KBM-7 (cell line): ENCODE results near the gene SLC22A17.
A peak's percentile ranks its signal among the peaks of the same experiment; 100 is the strongest.
"Not testable (repeated sequence)": the region's sequence is repeated elsewhere in the genome, so short reads cannot be mapped to it uniquely, and the experiment has no call there.

ENCODE experiments used
- DNase-seq: peaks from one replicate; pipeline ENCODE4 v3.0.0-alpha.2; 2015
- in situ Hi-C: fragments of 300-500 bp; cut with MboI; formaldehyde crosslinking; loops from 2 replicates; pipeline ENCODE4 v1.14.3; 2020; ENCODE audit warnings: low sequenced_read_pairs, low pct_unique_long_range_greater_than_20kb, mixed read lengths

Gene SLC22A17

DNA sequence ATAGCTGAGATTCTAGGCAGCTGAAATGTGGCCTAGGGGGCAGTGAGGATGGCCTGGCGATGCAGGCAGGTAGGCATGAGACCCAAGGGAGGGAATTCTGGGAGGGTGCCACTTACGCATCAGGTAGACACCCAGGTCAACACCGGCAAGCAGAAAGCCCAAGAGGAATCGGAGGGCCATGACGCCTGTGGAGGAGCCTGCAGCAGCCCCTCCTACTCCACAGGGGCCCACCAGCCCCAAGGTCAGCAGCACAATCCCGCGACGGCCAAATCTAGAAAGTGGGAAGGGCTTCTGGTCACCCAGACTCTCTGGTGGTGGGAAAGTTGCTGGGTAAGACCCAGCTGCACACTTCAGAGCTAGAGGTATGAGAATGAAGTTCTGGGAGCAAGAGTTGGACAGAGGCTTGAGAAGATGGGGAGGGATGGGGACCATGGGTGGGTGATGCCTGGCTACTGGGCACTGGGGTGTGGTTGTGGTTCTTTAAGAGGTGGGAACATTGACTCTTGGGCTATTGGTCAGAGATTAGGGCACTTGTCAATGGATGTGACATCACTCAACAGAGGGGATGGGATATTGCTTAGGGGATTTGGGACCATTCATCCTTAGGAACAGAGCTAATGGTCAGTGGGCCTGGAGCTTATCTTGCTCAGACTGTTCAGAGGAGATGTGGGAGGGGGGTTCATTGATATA is 3.4 kb downstream of the SLC22A17 start:
- in situ Hi-C loops, result no loop called here
- DNase-seq, result no peak

DNA sequence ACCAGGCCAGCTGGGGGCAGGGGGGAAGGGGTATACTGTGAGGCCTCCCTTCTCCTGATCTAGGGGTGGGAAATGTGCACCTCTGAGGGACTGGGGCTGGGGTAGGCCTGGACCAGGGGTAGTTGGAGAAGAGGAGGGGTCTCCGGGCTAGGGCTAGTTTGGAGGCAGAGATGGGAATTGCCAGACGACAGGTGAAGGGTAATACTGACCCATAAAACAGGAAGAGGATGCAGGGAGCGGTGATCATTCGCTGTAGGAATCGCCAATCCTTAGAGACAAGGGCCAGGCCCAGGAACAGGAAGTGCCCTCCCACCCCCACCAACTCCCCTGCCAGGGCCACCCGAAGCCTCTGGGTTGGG is 4.4 kb downstream of the SLC22A17 start:
- DNase-seq, result no peak
- in situ Hi-C loops, result no loop called here

DNA sequence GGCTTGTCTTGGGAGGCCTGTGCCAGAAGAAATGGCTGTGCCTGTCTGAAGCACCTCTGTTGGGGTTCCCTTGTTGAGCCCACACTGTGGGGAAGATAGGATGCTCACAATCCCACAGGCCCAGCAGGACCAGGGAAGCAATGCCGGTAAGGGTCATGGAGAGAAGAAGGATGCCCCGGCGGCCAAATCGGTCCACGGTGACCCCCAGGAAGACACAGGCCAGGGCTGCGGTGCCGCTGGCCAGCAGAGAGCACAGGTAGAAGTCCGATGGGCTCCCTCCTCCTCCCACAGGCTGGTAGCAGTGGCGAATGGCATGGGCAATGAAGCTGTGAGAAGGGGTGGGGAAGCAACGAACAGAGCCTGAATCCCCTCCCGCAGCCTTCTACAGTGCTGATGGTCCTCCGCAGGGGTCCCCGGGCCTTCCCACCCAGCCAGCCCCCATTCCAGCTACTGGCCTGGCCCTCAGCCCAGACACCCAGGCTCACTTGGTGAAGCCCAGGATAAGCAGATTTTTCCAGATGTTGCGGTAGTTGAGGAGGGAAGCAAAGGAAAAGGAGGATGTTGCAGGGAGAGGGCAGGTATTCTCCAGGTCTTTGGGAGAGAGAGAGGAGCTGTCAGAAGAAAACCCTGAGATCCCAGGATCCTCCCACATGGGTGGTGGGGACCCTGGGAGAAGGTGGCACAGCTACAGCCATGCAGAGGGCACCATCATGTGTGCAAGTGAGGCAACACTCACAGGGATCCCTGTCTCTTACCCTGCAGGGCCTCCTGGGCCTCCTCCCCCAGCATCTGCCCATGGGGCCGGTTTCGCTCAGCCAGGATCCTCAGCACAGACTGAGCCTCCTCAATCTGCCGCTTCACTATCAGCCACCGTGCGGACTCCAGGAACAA is 5.0 kb downstream of the SLC22A17 start:
- in situ Hi-C loops, result no loop called here
- DNase-seq, result no peak

DNA sequence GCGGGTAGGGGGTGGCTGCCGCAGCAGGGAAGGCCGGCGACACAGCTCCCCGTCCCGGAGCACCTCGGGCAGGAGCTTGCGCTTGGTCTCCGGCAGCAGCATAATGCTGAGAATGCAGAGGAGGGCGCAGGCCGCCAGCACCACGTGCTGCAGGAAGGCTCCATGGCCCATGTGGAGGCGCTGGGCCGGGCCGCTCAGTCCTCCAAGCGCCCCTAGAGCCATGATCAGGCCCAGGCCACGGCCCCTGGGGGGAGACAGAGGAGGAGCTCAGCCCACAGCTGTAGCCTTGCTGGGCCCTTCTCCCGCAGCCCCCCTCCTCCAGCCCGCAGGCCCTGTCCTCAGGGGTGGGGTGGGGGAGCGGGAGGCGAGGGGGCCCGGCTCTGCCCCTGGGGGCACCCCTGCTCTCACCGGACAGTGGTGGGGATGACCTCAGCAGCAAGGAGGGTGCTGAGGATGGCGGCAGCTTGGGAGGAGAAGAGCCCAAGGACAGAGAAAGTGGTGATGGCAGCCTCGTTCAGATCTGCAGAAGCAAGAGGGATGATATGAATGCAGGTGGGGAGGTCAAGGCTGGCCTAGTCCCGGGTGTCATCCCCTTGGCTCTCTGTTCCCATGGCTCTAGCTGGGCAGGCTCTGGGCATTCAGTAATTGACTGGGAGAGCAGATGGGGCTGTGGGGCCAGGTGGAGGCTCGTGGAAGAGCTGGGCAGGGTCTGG is 5.8 kb downstream of the SLC22A17 start:
- no peak for DNase-seq
- in situ Hi-C loops, result no loop called here

DNA sequence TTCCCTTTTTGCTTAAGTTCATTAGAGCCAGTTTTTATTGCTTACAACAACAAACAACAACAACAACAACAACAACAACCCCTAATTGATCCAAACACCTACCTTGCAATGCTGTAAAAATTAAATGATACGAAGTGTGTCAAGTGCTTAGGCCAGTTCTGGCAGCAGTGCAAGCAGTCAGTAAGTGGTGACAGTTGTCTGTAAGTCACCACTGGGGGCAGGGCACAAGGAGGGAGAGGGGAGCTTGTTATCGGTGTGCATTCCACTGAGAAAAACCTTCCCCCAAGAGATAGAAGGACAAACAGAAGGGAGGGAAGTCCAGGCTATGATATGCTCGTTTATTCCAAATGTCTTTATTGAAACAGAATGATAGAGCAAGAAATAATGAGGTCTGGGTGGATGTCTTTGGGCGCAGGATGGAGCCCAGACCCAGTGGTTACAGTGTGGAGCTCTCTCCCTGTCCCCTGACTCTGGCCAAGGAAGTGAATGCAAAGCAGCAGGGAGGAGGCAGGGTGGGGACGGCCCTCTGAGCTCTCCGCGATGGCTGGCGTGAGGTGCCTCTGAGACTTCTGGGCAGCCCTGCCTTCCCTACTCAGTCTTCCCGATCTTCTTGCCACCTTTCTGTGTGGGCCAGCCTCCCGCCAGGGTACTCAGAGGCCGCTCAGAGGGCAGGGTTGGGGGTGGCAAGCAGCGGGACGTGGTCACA is 6.5 kb downstream of the SLC22A17 start:
- in situ Hi-C loops, result no loop called here
- DNase-seq, result no peak

DNA sequence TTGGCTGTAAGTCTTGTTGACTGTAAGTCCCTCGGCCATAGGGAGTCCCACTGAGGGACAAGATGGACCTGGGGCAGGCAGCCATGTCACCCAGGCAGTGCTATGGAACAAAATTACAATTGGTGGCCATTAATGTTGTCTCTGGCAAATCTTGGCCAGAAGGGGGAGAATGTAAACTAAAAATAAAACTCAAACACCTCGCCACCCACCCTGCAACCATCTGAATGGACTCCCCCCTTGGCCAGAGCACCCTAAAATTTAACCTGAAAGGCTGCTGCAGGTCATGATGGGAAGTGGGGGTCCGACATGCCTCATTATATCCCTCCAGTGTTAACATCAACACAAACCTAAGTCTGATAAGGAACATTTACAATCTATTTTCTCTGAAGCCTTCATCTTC is 8.2 kb downstream of the SLC22A17 start:
- no peak for DNase-seq
- in situ Hi-C loops, result no loop called here

DNA sequence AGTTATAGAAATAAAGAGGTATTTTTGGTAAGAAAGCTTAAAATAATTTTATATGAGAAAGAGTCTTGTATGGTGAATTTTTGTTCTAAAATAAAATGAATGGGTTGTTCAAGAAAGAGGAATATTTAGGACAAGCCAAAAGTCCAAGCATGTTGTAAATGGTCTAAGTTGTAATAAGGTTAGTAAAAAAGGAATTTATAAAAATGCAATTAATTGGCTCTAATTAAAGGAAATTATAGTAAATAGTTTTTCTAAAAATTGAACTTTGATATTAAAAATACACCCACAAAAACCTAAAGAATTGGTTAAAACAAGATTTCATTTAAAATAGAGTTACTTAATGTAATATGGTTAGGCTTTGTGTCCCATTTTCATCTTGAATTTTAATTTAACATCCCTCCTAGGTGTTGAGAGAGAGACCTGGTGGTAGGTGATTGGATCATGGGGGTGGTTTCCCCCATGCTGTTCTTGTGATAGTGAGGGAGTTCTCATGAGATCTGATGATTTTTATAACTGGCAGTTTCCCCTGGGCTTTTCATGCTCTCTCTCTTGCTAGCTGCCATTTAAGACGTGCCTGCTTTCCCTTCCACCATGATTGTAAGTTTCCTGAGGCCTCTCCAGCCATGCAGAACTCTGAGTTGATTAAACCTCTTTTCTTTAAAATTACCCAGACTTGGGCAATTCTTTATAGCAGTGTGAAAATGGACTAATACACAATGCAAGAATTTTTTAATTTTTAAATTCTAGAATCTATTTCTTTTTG is 13.0 kb downstream of the SLC22A17 start:
- no peak for DNase-seq
- in situ Hi-C loops, result no loop called here

DNA sequence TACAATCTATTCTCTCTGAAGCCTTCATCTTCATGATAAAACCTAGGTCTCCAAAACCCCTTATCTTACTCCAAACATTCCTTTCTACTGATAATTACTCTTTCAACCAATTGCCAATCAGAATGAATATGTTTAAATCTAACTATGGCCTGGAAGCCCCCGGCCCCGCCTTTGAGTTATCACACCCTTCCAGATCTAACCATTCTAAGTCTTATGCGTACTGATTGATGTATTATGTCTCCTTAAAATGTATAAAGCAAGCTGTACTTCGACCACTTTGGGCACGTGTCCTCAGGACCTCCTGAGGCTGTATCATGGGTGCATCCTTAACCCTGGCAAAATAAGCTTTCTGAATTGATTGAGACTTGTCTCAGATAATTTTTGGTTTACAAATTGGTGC is 17.1 kb downstream of the SLC22A17 start:
- no peak for DNase-seq
- in situ Hi-C loops, result no loop called here

DNA sequence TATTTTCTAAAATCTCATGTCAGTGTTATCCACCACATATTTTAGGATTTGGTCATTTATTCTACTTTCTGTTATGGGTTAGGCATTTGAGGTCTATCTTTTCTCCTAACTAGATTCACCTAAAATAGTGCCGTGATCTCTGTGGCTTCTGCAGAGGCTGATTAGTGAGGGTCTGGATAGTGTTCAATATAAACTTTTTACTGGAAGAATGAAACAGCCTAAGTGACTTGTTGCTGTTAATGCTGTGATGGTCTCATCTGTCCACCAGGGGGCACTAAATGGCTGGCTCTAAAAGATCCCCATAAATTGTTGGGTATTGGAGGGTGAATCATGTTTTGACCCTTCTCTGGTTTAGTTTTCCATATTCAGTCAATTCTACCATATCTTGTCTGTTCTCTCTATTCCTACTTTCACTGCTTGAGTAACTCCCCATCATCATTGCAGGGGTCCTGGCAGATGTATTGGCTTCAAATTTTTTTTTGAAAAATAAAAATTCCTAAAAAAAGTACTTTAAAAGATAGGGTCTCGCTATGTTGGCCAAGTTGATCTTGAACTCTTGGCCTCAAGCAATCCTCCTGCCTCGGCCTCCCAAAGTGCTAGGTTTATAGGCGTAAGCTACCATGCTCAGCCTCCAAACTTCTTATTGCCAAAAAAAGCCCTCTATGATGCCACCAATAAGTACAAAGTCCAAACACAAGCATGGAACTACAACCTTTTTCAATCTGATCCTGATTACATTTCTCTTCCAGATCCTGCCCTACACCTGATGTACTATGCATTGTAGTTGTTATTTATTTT is 24.5 kb downstream of the SLC22A17 start:
- in situ Hi-C loops, result no loop called here

DNA sequence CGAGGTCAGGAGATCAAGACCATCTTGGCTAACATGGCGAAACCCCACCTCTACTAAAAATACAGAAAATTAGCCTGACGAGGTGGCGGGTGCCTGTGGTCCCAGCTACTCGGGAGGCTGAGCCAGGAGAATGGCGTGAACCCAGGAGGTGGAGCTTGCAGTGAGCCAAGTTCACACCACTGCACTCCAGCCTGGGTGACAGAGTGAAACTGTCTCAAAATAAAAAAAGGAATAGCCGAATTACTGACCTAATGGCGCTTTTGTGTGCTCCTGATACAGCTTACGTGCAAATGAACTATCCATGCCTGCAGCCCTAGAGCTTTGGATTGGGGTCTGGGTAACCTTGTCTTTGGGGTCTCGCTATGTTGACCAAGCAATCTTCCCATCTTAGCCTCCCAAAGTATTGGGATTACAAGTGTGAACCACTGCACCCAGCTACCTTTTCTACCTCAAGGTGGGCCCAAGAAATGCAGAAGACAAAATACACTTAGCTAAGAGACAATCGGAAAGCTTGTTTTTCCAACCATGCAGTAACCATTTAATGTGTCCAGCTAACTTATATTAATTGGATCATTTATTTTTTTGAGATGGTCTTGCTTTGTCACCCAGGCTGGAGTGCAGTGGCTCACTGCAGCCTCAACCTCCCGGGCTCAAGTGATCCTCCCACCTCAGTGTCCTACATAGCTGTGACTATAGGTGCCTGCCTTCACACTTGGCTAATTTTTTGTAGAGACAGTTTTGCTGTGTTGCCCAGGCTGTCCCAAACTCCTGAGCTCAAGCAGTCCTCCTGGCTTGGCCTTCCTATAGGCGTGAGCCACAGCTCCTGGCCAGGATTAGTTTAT is 26.0 kb downstream of the SLC22A17 start:
- in situ Hi-C loops, result no loop called here
- DNase-seq, result no peak

More for the DNA sequence above, 24.5 kb downstream of the SLC22A17 start:
- peak; percentile 67 for DNase-seq

DNA sequence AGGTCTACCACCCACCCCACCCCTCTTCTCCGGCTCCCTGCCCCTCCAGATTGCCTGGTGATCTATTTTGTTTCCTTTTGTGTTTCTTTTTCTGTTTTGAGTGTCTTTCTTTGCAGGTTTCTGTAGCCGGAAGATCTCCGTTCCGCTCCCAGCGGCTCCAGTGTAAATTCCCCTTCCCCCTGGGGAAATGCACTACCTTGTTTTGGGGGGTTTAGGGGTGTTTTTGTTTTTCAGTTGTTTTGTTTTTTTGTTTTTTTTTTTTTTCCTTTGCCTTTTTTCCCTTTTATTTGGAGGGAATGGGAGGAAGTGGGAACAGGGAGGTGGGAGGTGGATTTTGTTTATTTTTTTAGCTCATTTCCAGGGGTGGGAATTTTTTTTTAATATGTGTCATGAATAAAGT is 26.9 kb downstream of the SLC22A17 start:
- in situ Hi-C loops, DNase-seq: not testable (repeated sequence)

DNA sequence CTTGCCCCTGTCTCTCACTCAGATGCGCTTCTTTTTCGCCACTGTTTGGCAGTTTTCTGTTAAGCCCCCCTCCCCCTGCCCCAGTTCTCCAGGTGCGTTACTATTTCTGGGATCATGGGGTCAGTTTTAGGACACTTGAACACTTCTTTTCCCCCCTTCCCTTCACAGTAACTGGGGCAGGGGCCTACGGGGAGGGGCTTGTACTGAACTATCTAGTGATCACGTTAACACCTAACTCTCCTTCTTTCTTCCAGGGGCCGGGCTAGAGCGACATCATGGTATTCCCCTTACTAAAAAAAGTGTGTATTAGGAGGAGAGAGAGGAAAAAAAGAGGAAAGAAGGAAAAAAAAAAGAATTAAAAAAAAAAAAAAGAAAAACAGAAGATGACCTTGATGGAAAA is 27.7 kb downstream of the SLC22A17 start:
- no peak for DNase-seq
- in situ Hi-C loops, result no loop called here

DNA sequence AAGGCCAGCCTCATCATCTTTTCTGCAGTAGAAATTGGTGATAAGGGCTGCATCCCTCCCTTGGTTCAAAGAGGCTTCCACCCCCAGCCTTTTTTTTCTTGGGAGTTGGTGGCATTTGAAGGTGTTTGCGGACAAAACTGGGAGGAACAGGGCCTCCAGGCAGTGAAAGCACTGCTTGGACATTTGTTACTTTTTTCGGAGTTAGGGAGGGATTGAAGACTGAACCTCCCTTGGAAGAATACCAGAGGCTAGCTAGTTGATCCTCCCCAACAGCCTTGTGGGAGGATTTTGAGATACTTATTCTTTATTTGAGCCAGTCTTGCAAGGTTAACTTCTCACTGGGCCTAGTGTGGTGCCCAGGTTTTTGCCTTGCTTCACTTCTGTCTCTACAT is 28.2 kb downstream of the SLC22A17 start:
- DNase-seq, result no peak
- in situ Hi-C loops, result no loop called here

DNA sequence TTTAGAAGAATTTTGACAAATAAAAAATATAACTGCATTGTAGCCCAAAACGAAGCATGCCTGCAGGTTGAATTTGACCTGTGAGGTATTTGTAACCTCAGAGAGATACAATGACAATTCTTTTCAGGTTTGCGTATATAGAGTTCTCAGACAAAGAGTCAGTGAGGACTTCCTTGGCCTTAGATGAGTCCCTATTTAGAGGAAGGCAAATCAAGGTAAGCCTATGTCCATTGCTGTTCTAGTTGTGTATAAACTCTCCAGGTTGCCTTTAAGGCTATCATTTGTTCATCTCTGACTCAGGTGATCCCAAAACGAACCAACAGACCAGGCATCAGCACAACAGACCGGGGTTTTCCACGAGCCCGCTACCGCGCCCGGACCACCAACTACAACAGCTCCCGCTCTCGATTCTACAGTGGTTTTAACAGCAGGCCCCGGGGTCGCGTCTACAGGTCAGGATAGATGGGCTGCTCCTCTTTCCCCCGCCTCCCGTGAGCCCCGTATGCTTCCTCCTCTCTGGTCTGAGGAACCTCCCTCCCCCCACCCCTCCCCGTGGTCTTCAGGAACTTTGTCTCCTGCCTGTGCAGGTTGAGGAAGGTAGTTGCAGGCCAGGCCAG is 28.7 kb downstream of the SLC22A17 start:
- in situ Hi-C loops, result no loop called here
- DNase-seq, result no peak

DNA sequence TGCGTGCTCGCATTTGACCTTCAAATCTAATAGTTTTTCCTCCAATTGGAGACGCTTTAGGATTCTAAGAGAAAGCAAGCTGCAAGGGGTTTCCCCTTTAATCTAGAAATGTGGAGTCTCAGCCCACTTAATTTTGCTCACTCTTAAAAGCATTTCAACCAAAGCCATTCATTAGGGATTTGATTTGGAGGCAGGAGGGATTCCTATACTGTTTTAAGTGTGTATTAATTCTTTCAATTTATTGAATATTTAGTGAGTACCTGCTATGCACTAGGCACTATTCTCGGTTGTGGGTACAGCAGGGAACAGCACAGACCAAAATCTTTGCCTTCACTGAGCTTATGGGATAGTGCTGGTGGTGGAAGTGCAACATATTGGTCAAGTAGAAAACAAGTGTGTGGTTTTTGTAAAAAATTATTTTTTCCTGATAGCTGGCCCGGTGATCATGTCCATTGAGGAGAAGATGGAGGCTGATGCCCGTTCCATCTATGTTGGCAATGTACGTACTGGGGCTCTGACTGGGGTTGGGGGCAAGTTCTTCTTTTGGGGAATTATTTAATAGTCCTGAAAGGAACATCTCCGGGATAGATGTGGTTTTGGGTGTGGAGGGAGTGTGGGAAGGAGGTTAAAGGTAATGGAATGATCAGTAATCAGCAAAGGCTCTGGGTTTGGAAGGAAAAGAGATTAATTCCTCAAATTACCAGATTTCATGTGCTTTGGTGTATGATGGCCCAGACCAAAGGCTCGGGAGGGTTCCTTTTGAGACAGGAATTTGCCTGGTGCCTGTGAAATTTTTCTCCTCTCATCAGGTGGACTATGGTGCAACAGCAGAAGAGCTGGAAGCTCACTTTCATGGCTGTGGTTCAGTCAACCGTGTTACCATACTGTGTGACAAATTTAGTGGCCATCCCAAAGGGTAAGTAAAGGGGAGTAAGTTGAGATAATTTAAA is 29.8 kb downstream of the SLC22A17 start:
- in situ Hi-C loops, result no loop called here
- DNase-seq, result no peak
